Thyroid gland (tissue), 4 donors: Measurements from ENCODE around the gene SYTL2.

ENCODE experiments used
- POLR2A ChIP-seq, 2 donors: fragments of 450-650 bp; IDR thresholded peaks; one replicate each; pipeline ENCODE4 v1.6.1; 2017; ENCODE audit warnings: antibody characterized with exemption in 2 of 2, mild to moderate bottlenecking in 2 of 2, moderate library complexity in 1 of 2
- TF ChIP-seq, protein P1 (sequence below), 6 experiments: fragments of 200-600 bp in 3 of 6; fragments of 450-650 bp in 3 of 6; sonication (generic) in 3 of 6; IDR thresholded peaks; one replicate each; pipeline ENCODE4 v1.5.1; 2016 to 2019; ENCODE audit warnings: antibody characterized with exemption in 6 of 6, mild to moderate bottlenecking in 2 of 6, inconsistent platforms in 1 of 6, moderate library complexity in 1 of 6

- TF ChIP-seq, protein P1, sequence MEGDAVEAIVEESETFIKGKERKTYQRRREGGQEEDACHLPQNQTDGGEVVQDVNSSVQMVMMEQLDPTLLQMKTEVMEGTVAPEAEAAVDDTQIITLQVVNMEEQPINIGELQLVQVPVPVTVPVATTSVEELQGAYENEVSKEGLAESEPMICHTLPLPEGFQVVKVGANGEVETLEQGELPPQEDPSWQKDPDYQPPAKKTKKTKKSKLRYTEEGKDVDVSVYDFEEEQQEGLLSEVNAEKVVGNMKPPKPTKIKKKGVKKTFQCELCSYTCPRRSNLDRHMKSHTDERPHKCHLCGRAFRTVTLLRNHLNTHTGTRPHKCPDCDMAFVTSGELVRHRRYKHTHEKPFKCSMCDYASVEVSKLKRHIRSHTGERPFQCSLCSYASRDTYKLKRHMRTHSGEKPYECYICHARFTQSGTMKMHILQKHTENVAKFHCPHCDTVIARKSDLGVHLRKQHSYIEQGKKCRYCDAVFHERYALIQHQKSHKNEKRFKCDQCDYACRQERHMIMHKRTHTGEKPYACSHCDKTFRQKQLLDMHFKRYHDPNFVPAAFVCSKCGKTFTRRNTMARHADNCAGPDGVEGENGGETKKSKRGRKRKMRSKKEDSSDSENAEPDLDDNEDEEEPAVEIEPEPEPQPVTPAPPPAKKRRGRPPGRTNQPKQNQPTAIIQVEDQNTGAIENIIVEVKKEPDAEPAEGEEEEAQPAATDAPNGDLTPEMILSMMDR (IDR thresholded peaks at IDR 0.05) = no peak
- no peak for TF ChIP-seq POLR2A (IDR thresholded peaks at IDR 0.05)
These were observed 24.8 kb upstream of the SYTL2 start for GRCh38 chr11:85835729-85836128.
